Measurements from ENCODE around the gene SP8. TPM values are rescaled to one million over a fixed set of nuclear protein-coding genes. Genes with fewer than 3 reads are reported as not detected.

The SP8 gene
- total and polyA plus RNA-seq, 9 of the 15 experiments (the other 6 are each of a cell fraction or from before 2014, with no cell fraction given): 0.04 to 1.2 (median 0.19) TPM

GRCh38 chr7:20798081-20798693 is 11.5 kb upstream of the SP8 start (continued):
- 0 out of 2 replicates have a peak, but pooled peaks have one; percentile 24 for TF ChIP-seq E2F3 (CRISPR knock-in tag; IDR thresholded peaks at IDR 0.05)
- peak in 1 of 2 experiments; percentile 48; a peak in 1 of 4 replicates for TF ChIP-seq ZNF639 (CRISPR knock-in tag; conservative IDR thresholded peaks at IDR 0.05 in 1 of 2, IDR thresholded peaks at IDR 0.05 in 1 of 2)
- TF ChIP-seq BHLHE40 (IDR thresholded peaks at IDR 0.05; ENCODE audit: low read length): peak; percentile 64
- TF ChIP-seq GTF3C2 (IDR thresholded peaks at IDR 0.05; ENCODE audit: borderline replicate concordance, extremely low read depth, insufficient read length): no peak
- TF ChIP-seq, protein P1, sequence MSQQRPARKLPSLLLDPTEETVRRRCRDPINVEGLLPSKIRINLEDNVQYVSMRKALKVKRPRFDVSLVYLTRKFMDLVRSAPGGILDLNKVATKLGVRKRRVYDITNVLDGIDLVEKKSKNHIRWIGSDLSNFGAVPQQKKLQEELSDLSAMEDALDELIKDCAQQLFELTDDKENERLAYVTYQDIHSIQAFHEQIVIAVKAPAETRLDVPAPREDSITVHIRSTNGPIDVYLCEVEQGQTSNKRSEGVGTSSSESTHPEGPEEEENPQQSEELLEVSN (IDR thresholded peaks at IDR 0.05; ENCODE audit: borderline replicate concordance in 1 of 2, extremely low read depth in 1 of 2, insufficient read depth in 1 of 2, insufficient read length in 1 of 2, low read depth in 1 of 2, low read length in 1 of 2, poor library complexity in 1 of 2, severe bottlenecking in 1 of 2): peak; percentile 68 to 89
- TF ChIP-seq CXXC5 (CRISPR knock-in tag; IDR thresholded peaks at IDR 0.05): peak; percentile 65
- peak; percentile 67; the same call in 1 of the 2 replicates for TF ChIP-seq ZNF431 (CRISPR knock-in tag; IDR thresholded peaks at IDR 0.05)
- peak; percentile 88 for TF ChIP-seq VEZF1 (CRISPR knock-in tag; IDR thresholded peaks at IDR 0.05)
- TF ChIP-seq ZNF23 (CRISPR knock-in tag; IDR thresholded peaks at IDR 0.05): no peak
- peak; percentile 51; the same call in 1 of the 2 replicates for TF ChIP-seq PHF8 (IDR thresholded peaks at IDR 0.05; ENCODE audit: borderline replicate concordance, low read length)
- peak; percentile 79; the same call in 1 of the 2 replicates for TF ChIP-seq NCOA6 (IDR thresholded peaks at IDR 0.05)
- TF ChIP-seq MBD2 (IDR thresholded peaks at IDR 0.05; ENCODE audit: borderline replicate concordance, low read depth): peak; percentile 27; the same call in 1 of the 2 replicates
- TF ChIP-seq MYC (IDR thresholded peaks at IDR 0.05; ENCODE audit: low read depth, low read length): 0 out of 2 replicates have a peak, but pooled peaks have one; percentile 16
- no peak for TF ChIP-seq MYC (CRISPR knock-in tag; IDR thresholded peaks at IDR 0.05; ENCODE audit: borderline replicate concordance, low read depth)
- no peak for TF ChIP-seq MYBL2 (IDR thresholded peaks at IDR 0.05; ENCODE audit: low read depth)
- no peak for TF ChIP-seq MYBL2 (CRISPR knock-in tag; IDR thresholded peaks at IDR 0.05; ENCODE audit: borderline replicate concordance)
- 0 out of 2 replicates have a peak, but pooled peaks have one; percentile 12 for TF ChIP-seq RNF2 (IDR thresholded peaks at IDR 0.05)
- TF ChIP-seq FOXP1 (CRISPR knock-in tag; IDR thresholded peaks at IDR 0.05): peak; percentile 67; the same call in 1 of the 2 replicates
- peak; percentile 50 for TF ChIP-seq NFIC (IDR thresholded peaks at IDR 0.05)
